ENCODE measurements around the gene MGAT5B. TPM values are rescaled to one million over a fixed set of nuclear protein-coding genes. Genes with fewer than 3 reads are reported as not detected.

Gene MGAT5B
- total and polyA plus RNA-seq, 4 donors, result 0.28 to 0.67 (median 0.46) TPM

DNA sequence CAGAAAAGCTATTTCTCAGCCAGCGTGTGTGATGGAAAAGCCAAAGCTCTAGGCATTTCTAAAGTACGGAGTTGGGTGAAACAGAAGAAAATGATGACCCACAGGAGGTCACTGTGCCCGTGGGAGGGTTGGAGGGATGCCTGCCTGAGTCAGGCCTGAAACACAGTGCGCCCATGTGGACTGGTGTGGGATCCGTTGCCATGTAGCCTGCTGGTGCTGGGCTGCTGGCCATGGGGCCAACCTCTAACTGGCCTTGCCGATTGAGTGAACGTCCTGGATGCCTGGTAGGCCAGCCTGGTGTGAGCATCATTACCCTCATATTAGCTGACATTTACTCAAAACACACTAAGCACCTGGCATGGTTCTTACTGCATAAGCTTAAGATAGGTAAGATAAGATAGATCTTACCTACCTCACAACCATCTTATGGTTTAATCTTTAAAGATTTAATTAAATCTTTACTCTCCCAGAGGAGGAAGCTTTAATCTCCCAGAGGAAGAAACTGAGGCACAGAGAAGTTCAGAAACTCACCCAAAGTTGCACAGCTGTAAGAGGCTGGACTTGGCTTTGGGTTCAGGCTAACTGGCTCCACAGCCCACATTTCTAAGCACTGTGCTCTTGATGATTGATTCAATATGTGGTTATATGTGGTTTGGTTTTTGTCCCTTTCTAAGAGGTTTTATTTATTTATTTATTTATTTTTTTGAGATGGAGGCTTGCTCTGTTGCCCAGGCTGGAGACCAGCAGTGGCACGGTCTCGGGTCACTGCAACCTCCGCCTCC is 15.7 kb downstream of the MGAT5B start:
- no peak overlapping the region for H3K4me3 ChIP-seq
- ATAC-seq (ENCODE audit: insufficient read depth, low FRiP score), result no peak
- no peak overlapping the region for H3K27ac ChIP-seq (ENCODE audit: low read depth in 1 of 2, low read length in 1 of 2)
- DNase-seq, result no peak
- H3K27me3 ChIP-seq (ENCODE audit: control insufficient read depth in 3 of 3, insufficient read depth in 3 of 3, low read length in 2 of 3), result peaks cover 0 to 9% (median 4%) of the 10 kb centered on the region in 3 donors
- WGBS, 2 donors, result 90 to 96% methylated on average over 10 of the region's 10 CpGs
- no peak overlapping the region for H3K9ac ChIP-seq (ENCODE audit: insufficient read depth in 1 of 2, low read length in 2 of 2)
- H3K36me3 ChIP-seq (ENCODE audit: control insufficient read depth in 4 of 4, insufficient read depth in 4 of 4, low read length in 4 of 4), result no peaks in the 10 kb centered on the region
- peaks cover 0 to 4% (median 0%) of the 10 kb centered on the region in 4 donors for H3K9me3 ChIP-seq (ENCODE audit: control insufficient read depth in 4 of 4, insufficient read depth in 3 of 4, low read length in 3 of 4)
- TF ChIP-seq, protein P1, sequence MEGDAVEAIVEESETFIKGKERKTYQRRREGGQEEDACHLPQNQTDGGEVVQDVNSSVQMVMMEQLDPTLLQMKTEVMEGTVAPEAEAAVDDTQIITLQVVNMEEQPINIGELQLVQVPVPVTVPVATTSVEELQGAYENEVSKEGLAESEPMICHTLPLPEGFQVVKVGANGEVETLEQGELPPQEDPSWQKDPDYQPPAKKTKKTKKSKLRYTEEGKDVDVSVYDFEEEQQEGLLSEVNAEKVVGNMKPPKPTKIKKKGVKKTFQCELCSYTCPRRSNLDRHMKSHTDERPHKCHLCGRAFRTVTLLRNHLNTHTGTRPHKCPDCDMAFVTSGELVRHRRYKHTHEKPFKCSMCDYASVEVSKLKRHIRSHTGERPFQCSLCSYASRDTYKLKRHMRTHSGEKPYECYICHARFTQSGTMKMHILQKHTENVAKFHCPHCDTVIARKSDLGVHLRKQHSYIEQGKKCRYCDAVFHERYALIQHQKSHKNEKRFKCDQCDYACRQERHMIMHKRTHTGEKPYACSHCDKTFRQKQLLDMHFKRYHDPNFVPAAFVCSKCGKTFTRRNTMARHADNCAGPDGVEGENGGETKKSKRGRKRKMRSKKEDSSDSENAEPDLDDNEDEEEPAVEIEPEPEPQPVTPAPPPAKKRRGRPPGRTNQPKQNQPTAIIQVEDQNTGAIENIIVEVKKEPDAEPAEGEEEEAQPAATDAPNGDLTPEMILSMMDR (IDR thresholded peaks at IDR 0.05; ENCODE audit: control extremely low read depth, extremely low read depth), result no peak
- no peaks in the 10 kb centered on the region for H3K4me1 ChIP-seq (ENCODE audit: control insufficient read depth in 5 of 5, insufficient read depth in 5 of 5, low read length in 5 of 5)

GRCh38 chr17:76884995-76885893 is 17.0 kb downstream of the MGAT5B start:
- Histone ChIP-seq H3K9me3 (ENCODE audit: control insufficient read depth in 4 of 4, insufficient read depth in 3 of 4, low read length in 3 of 4) (peaks cover 0 to 4% (median 0%) of the 10 kb centered on the region in 4 donors), H3K27me3 (ENCODE audit: control insufficient read depth in 3 of 3, insufficient read depth in 3 of 3, low read length in 2 of 3) (peaks cover 0 to 2% (median 0%) of the 10 kb centered on the region in 3 donors), H3K9ac (ENCODE audit: insufficient read depth in 1 of 2, low read length in 2 of 2) (no peak overlapping the region), H3K27ac (ENCODE audit: low read depth in 1 of 2, low read length in 1 of 2) (no peak overlapping the region), H3K4me1 (ENCODE audit: control insufficient read depth in 5 of 5, insufficient read depth in 5 of 5, low read length in 5 of 5) (no peaks in the 10 kb centered on the region), H3K4me3 (no peak overlapping the region), H3K36me3 (ENCODE audit: control insufficient read depth in 4 of 4, insufficient read depth in 4 of 4, low read length in 4 of 4) (no peaks in the 10 kb centered on the region)
- 45 to 67% methylated on average over 16 of the region's 16 CpGs for WGBS, 2 donors
- DNase-seq (no peak), ATAC-seq (ENCODE audit: insufficient read depth, low FRiP score) (no peak)
- TF ChIP-seq, protein P1 (IDR thresholded peaks at IDR 0.05; ENCODE audit: control extremely low read depth, extremely low read depth), result no peak

- DNase-seq (no peak), ATAC-seq (ENCODE audit: insufficient read depth, low FRiP score) (no peak)
- H3K4me3 ChIP-seq, result no peak overlapping the region
- no peaks in the 10 kb centered on the region for H3K27me3 ChIP-seq (ENCODE audit: control insufficient read depth in 3 of 3, insufficient read depth in 3 of 3, low read length in 2 of 3)
- TF ChIP-seq, protein P1 (IDR thresholded peaks at IDR 0.05; ENCODE audit: control extremely low read depth, extremely low read depth), result no peak
- no peaks in the 10 kb centered on the region for H3K4me1 ChIP-seq (ENCODE audit: control insufficient read depth in 5 of 5, insufficient read depth in 5 of 5, low read length in 5 of 5)
- H3K27ac ChIP-seq (ENCODE audit: low read depth in 1 of 2, low read length in 1 of 2), result no peak overlapping the region
- H3K9me3 ChIP-seq (ENCODE audit: control insufficient read depth in 4 of 4, insufficient read depth in 3 of 4, low read length in 3 of 4), result peaks cover 0 to 4% (median 0%) of the 10 kb centered on the region in 4 donors
- no peaks in the 10 kb centered on the region for H3K36me3 ChIP-seq (ENCODE audit: control insufficient read depth in 4 of 4, insufficient read depth in 4 of 4, low read length in 4 of 4)
- no peak overlapping the region for H3K9ac ChIP-seq (ENCODE audit: insufficient read depth in 1 of 2, low read length in 2 of 2)
- whole genome bisulfite sequencing, 2 donors, result 76 to 84% methylated on average over 5 of the region's 5 CpGs
These were observed 17.7 kb downstream of the MGAT5B start for GRCh38 chr17:76885894-76886290.
